Renal cortex interstitium (tissue), 11 donors: ENCODE measurements around the gene SMIM45. TPM values are rescaled to one million over a fixed set of nuclear protein-coding genes. Genes with fewer than 3 reads are reported as not detected.
A peak's percentile ranks its signal among the peaks of the same experiment; 100 is the strongest.

Source experiments
- DNase-seq, 11 donors: peaks; one replicate each; pipeline ENCODE4 v3.0.0-alpha.2; 2013; ENCODE audit warnings: low read depth in 9 of 11, low spot score in 4 of 11; ENCODE audit errors: extremely low read depth in 1 of 11
- polyA plus RNA-seq, 3 donors: library from polyadenylated mRNA; unstranded; fragments of 120-200 nt; gene quantifications; one replicate each; pipeline ENCODE4 v1.2.1, GENCODE V29; 2013; ENCODE audit not compliant: insufficient read length in 3 of 3

The SMIM45 gene

GRCh38 chr22:41989246-41989645 lies 37.3 kb downstream of the SMIM45 start:
- DNase-seq, result no peak

DNA sequence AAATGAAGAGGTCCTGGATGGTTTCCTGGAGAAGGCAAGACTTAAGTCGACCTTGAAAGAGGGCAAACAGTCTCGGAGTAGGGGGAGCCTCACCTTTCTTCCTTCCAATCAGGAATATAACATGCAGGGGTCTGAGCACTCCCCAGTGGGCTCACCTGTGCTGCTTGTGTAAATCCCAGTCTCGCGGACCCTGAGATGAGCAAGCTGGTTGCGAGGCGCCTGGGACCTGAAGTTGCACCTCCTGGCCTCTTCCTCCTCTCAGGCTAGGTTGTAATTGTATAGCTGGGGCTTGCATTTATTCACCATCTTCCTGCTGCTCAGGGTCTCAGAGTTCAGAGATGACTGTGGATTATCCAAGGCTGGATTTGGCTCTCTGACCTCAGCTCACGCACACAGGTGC lies 39.2 kb downstream of the SMIM45 start:
- no peak for DNase-seq

DNA sequence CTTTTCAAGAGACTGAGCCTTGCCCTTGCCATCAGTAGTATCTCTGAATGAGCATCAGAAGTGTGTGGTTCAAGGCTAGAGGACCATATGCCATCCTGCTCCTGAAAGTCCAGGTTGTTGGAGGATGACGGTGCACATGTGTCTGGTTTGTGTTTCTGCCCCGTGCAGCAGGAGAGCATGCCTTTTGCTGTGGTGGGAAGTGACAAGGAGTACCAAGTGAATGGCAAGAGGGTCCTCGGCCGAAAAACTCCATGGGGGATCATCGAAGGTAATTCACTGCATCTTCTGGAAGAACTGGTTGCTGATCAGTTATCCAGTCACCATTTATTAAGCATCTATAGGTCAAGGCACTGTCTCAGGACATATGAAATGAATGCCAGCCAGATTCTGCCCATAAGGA lies 40.5 kb downstream of the SMIM45 start:
- DNase-seq, result no peak

GRCh38 chr22:41995211-41995610 lies 43.3 kb downstream of the SMIM45 start:
- no peak for DNase-seq

- DNase-seq, result no peak
Measured at GRCh38 chr22:41996826-41997225, 44.9 kb downstream of the SMIM45 start.

DNA sequence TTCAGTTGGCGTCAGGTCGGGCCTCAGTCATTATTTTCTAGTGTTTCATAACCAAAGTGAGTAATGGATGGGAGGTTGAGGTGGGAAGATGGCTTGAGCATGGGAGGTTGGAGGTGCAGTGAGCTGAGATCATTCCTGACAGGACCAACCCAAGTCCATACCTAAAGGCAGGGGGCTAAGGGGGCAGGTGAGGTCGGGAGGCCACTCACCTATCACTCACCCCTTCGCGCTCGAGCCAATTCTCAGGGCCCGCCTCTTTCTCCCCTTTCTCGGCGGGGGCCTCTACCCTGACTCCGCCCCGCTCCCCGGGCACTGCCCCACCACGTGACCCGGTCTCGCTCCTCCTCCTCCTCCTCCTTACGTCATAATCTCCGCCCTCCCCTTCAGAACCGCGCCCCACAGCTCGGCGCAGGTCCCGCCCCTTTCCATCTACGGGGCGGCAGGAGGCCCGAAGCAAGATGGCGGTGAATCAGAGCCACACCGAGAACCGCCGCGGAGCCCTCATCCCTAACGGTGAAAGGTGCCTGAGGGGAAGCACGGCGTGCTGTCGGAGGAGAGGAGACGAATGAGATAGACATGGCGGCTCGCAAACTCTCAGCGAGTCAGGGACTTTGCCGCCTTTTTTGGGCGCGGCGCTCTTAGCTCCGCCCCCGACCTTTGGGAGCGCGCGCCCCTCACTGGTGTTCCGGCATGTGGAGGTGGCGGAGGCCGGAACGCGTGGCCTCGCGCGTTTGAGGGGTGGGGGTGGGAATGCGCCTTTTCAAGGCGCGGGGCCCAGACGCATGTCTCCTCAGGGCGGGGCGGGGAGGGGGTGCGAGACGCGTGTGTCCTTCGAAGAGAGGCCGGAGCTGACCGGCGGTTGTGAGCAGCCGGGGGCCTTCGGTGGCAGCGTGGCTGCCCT lies 46.7 kb downstream of the SMIM45 start, which contains the start of gene WBP2NL:
Gene WBP2NL, plus strand, starts transcription at position 428 of the 901 bp plus-strand sequence. Its CDS starts 31 bp downstream, at position 459.
- peak in 10 of 11 donors; percentile 55 to 75 (median 66) for DNase-seq

DNA sequence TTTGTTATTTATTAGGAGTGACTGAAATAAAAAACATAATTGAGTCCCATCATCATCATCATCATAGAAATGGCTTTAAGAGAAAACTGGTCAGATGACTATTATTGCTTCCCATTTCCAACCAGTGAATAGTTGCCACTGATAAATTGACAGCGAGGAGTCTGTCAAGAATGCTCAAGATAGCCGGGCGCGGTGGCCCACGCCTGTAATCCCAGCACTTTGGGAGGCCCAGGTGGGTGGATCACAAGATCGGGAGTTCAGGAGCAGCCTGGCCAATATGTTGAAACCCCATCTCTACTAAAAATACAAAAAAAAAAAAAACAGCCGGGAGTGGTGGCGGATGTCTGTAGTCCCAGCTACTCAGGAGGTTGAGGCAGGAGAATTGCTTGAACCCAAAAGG lies 48.5 kb downstream of the SMIM45 start:
- DNase-seq, result no peak

DNA sequence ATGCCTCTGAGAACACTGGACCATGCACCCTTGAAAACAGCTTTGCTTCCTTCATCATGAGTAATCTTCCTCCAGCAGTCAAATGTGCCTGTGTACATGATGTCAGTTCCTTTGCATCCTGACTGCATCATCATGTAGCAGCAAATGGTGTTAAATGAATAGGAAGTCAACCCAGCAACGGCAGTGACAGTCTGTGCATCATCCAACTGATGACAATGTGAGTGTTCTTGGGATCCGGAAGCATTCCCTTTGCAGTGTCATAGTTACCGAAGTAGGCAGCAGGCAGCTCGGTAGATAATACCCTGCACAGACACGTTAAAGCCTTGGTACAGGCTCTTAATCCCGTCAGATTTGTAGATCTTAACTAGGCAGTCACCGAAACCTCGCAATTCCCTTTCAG lies 49.2 kb downstream of the SMIM45 start:
- no peak for DNase-seq

- DNase-seq, result no peak
Measured at GRCh38 chr22:42001706-42002105, 49.8 kb downstream of the SMIM45 start.

DNA sequence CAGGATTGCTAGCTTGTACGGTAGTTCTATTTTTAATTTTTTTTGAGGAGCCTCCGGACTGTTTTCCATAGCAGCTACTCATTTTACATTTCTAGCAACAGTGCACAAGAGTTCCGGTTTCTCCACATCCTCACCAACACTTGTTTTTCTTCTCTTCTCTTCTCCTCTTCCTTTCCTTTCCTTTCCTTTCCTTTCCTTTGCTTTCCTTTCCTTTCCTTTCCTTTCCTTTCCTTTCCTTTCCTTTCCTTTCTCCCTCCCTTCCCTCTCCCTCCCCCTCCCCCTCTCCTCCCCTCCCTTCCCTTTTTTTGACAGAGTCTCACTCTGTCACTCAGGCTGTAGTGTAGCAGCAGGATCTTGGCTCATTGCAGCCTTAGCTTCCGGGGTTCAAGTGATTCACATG lies 56.0 kb downstream of the SMIM45 start:
- no peak for DNase-seq

Other genes starting within 250 kb of the SMIM45 start
- gene CCDC134, start 151.5 kb upstream of the SMIM45 start, polyA plus RNA-seq, result 10 to 100 TPM in 1 of 3 donors, 1 to 10 TPM in 2; 7.0 to 11.2 (median 9.1) TPM
- 100 to 1,000 TPM; 102 to 103 (median 102) TPM for gene SREBF2, start 119.0 kb upstream of the SMIM45 start, polyA plus RNA-seq
- 1 to 10 TPM in 2 of 3 donors, under 1 TPM in 1; 0.36 to 1.3 (median 1.0) TPM for gene SHISA8, start 37.1 kb upstream of the SMIM45 start, polyA plus RNA-seq
- gene TNFRSF13C, start 25.3 kb upstream of the SMIM45 start, polyA plus RNA-seq, result 1 to 10 TPM; 1.8 to 3.4 (median 1.8) TPM
- 10 to 100 TPM; 10.9 to 17.7 (median 13.7) TPM for gene CENPM, start 5.0 kb upstream of the SMIM45 start, polyA plus RNA-seq
- gene SEPTIN3, start 17.3 kb downstream of the SMIM45 start, polyA plus RNA-seq, result 1 to 10 TPM; 5.9 to 9.2 (median 8.7) TPM
- 1 to 10 TPM; 3.3 to 7.4 (median 4.1) TPM for gene WBP2NL, start 46.6 kb downstream of the SMIM45 start, polyA plus RNA-seq
- gene NAGA, start 118.7 kb downstream of the SMIM45 start, polyA plus RNA-seq, result 10 to 100 TPM; 20.6 to 28.3 (median 26.3) TPM
- gene PHETA2, start 122.1 kb downstream of the SMIM45 start, polyA plus RNA-seq, result 10 to 100 TPM in 1 of 3 donors, 1 to 10 TPM in 2; 9.3 to 13.6 (median 9.5) TPM
- 100 to 1,000 TPM in 1 of 3 donors, 10 to 100 TPM in 2; 82.6 to 114 (median 98.9) TPM for gene SMDT1, start 127.5 kb downstream of the SMIM45 start, polyA plus RNA-seq
- gene NDUFA6, start 138.6 kb downstream of the SMIM45 start, polyA plus RNA-seq, result 100 to 1,000 TPM in 2 of 3 donors, 10 to 100 TPM in 1; 95.0 to 116 (median 115) TPM
- gene CYP2D6, start 178.7 kb downstream of the SMIM45 start, polyA plus RNA-seq, result 10 to 100 TPM in 1 of 3 donors, 1 to 10 TPM in 2; 4.6 to 15.8 (median 5.0) TPM